K562 (cell line): Measurements from ENCODE around the gene RNF44. TPM values are rescaled to one million over a fixed set of nuclear protein-coding genes. Genes with fewer than 3 reads are reported as not detected.
A peak's percentile ranks its signal among the peaks of the same experiment; 100 is the strongest.

Source experiments
- CCNT2 ChIP-seq: IDR thresholded peaks from 2 replicates; pipeline ENCODE4 v1.6.1; 2011; ENCODE audit warnings: borderline replicate concordance, low read depth, mild to moderate bottlenecking, moderate library complexity, mixed read lengths, low read length; ENCODE audit not compliant: insufficient read length; ENCODE audit errors: extremely low read depth
- FOXA3 ChIP-seq, 2 experiments: fragments of 450-650 bp in 1 of 2; sonication (generic) in 1 of 2; formaldehyde crosslinking; IDR thresholded peaks in 1 of 2; conservative IDR thresholded peaks in 1 of 2; 2 replicates each; pipeline versions ENCODE4 v1.4.0 to v1.8.0; 2020 to 2022; ENCODE audit warnings: mild to moderate bottlenecking in 2 of 2, missing genetic modification reagents in 1 of 2
- MXI1 ChIP-seq: IDR thresholded peaks from 2 replicates; pipeline ENCODE4 v1.6.1; 2011; ENCODE audit warnings: low read depth, mild to moderate bottlenecking, improper control_type of control experiment, low read length
- NEUROD1 ChIP-seq: fragments of 150-350 bp; IDR thresholded peaks from 2 replicates; pipeline ENCODE4 v1.6.1; 2014; ENCODE audit warnings: borderline replicate concordance, low read length, low read depth; ENCODE audit not compliant: partially characterized antibody
- NR2C2 ChIP-seq, 2 experiments: fragments of 200-800 bp in 1 of 2; sonication (Bioruptor generic) in 1 of 2; sonication (generic) in 1 of 2; formaldehyde crosslinking in 1 of 2; IDR thresholded peaks; 2 replicates each; pipeline versions ENCODE4 v1.6.1 to v1.8.0; 2016 to 2022; ENCODE audit warnings: mild to moderate bottlenecking in 1 of 2, missing compliant biosample characterization in 1 of 2, missing genetic modification characterization in 1 of 2, missing genetic modification reagents in 1 of 2
- SLC30A9 ChIP-seq: fragments of 250-450 bp; sonication (Bioruptor Pico); IDR thresholded peaks from 2 replicates; pipeline ENCODE4 v1.8.0; 2022; ENCODE audit warnings: mild to moderate bottlenecking, moderate library complexity
- SMAD4 ChIP-seq: fragments of 250-450 bp; sonication (Bioruptor Pico); conservative IDR thresholded peaks from 2 replicates; pipeline ENCODE4 v1.8.0; 2021; ENCODE audit warnings: inconsistent platforms, mild to moderate bottlenecking, moderate library complexity
- ZBTB7A ChIP-seq: IDR thresholded peaks from 2 replicates; pipeline ENCODE4 v1.6.1; 2011; ENCODE audit warnings: low read depth, mild to moderate bottlenecking, low read length, moderate library complexity, borderline replicate concordance; ENCODE audit not compliant: control insufficient read depth
- ZNF830 ChIP-seq: fragments of 250-450 bp; sonication (Bioruptor Pico); IDR thresholded peaks from 2 replicates; pipeline ENCODE4 v1.5.0; 2021; ENCODE audit warnings: mild to moderate bottlenecking
- polyA plus RNA-seq, 8 experiments: library from polyadenylated mRNA; depleted of rRNA in 4 of 8; stranded (reverse) in 5 of 8; unstranded in 3 of 8; fragments of >200 nt; fragmentation: Nextera tagmentation in 2 of 8; fragmentation: Illumina TruSeq in 1 of 8; extraction: Ambion mirVana in 2 of 8; extraction: Trizol in 1 of 8; gene quantifications; 2 replicates each; pipeline versions ENCODE4 v1.2.1 to v1.2.3, GENCODE V29; 2011 to 2014; ENCODE audit warnings: inconsistent platforms in 1 of 8, missing spikeins in 1 of 8
- total RNA-seq, 7 experiments: library from RNA; depleted of rRNA in 6 of 7; stranded (reverse); fragments of >200 nt in 6 of 7; fragmentation: Illumina TruSeq in 2 of 7; extraction: Trizol in 2 of 7; gene quantifications; 2 replicates each; pipeline versions ENCODE4 v1.2.1 to v1.2.3, GENCODE V29; 2011 to 2021; ENCODE audit warnings: low replicate concordance in 1 of 7
- TF ChIP-seq, protein P1 (sequence below), 2 experiments: fragments of 450-650 bp in 1 of 2; IDR thresholded peaks; 2 replicates each; pipeline ENCODE4 v1.6.1; 2011 to 2017; ENCODE audit warnings: low read depth in 2 of 2, antibody characterized with exemption in 1 of 2, borderline replicate concordance in 1 of 2, low read length in 1 of 2, mild to moderate bottlenecking in 1 of 2, mixed read lengths in 1 of 2; ENCODE audit not compliant: control insufficient read depth in 1 of 2
- TF ChIP-seq, protein P2 (sequence below): fragments of 450-650 bp; IDR thresholded peaks from 2 replicates; pipeline ENCODE4 v1.7.1; 2018; ENCODE audit warnings: mild to moderate bottlenecking, low read depth; ENCODE audit not compliant: partially characterized antibody
- TF ChIP-seq, protein P3 (sequence below): fragments of 450-650 bp; formaldehyde crosslinking; IDR thresholded peaks from 2 replicates; pipeline ENCODE4 v1.4.0; 2020; ENCODE audit warnings: mild to moderate bottlenecking, mixed read lengths

RNF44 gene
- total and polyA plus RNA-seq, 9 of the 15 experiments (the other 6 are each of a cell fraction or from before 2014, with no cell fraction given): 1.6 to 82.6 (median 7.4) TPM

DNA sequence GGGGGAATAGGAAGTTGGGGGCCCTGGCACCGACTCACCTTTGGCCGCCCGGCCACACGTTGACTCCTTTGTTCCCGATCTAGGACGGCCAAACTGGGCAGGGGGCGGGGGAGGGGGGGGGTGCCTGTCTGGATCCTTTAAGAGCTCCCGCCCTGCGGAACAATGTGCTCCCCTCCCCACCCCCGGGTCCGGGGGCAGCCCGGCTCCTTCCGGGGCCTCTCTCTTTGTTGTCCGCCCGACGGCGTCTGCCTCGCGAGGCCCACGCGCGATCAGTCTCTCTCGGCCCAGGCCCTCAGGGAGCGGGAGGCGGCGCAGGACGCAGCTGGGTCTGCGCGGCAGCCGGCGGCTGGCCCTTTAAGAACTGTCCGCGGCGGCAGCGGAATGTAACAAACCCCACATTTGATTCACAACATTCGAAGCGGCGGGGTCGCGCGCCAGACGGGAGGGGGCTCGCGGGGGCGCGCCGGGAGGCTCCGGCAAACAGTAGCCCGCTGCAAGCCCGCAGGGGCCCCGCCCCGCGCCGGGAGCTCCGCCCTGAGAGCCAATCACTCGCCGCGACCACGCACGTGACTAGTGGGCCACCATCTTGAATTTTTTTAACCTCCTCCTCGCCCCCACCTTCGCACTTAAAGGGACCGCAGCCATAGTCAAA lies at the start of gene RNF44 (continued):
- TF ChIP-seq, protein P1, sequence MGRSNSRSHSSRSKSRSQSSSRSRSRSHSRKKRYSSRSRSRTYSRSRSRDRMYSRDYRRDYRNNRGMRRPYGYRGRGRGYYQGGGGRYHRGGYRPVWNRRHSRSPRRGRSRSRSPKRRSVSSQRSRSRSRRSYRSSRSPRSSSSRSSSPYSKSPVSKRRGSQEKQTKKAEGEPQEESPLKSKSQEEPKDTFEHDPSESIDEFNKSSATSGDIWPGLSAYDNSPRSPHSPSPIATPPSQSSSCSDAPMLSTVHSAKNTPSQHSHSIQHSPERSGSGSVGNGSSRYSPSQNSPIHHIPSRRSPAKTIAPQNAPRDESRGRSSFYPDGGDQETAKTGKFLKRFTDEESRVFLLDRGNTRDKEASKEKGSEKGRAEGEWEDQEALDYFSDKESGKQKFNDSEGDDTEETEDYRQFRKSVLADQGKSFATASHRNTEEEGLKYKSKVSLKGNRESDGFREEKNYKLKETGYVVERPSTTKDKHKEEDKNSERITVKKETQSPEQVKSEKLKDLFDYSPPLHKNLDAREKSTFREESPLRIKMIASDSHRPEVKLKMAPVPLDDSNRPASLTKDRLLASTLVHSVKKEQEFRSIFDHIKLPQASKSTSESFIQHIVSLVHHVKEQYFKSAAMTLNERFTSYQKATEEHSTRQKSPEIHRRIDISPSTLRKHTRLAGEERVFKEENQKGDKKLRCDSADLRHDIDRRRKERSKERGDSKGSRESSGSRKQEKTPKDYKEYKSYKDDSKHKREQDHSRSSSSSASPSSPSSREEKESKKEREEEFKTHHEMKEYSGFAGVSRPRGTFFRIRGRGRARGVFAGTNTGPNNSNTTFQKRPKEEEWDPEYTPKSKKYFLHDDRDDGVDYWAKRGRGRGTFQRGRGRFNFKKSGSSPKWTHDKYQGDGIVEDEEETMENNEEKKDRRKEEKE (IDR thresholded peaks at IDR 0.05; ENCODE audit: borderline replicate concordance in 1 of 2, control insufficient read depth in 1 of 2, low read depth in 2 of 2, low read length in 1 of 2): peak in 1 of 2 experiments; percentile 80; a peak in 2 of 4 replicates
- TF ChIP-seq FOXA3 (CRISPR knock-in tag; conservative IDR thresholded peaks at IDR 0.05 in 1 of 2, IDR thresholded peaks at IDR 0.05 in 1 of 2): peak in 1 of 2 experiments; percentile 32; a peak in 1 of 4 replicates
- no peak for TF ChIP-seq NR2C2 (CRISPR knock-in tag; IDR thresholded peaks at IDR 0.05)
- peak; percentile 55 for TF ChIP-seq NR2C2 (tag; IDR thresholded peaks at IDR 0.05)
- TF ChIP-seq ZNF830 (CRISPR knock-in tag): no peak
- TF ChIP-seq ZBTB7A: peak; percentile 78; the same call in 1 of the 2 replicates
- TF ChIP-seq MXI1: 0 out of 2 replicates have a peak, but pooled peaks have one; percentile 28
- no peak for TF ChIP-seq SLC30A9 (CRISPR knock-in tag)
- peak; percentile 70 for TF ChIP-seq CCNT2
- TF ChIP-seq, protein P2, sequence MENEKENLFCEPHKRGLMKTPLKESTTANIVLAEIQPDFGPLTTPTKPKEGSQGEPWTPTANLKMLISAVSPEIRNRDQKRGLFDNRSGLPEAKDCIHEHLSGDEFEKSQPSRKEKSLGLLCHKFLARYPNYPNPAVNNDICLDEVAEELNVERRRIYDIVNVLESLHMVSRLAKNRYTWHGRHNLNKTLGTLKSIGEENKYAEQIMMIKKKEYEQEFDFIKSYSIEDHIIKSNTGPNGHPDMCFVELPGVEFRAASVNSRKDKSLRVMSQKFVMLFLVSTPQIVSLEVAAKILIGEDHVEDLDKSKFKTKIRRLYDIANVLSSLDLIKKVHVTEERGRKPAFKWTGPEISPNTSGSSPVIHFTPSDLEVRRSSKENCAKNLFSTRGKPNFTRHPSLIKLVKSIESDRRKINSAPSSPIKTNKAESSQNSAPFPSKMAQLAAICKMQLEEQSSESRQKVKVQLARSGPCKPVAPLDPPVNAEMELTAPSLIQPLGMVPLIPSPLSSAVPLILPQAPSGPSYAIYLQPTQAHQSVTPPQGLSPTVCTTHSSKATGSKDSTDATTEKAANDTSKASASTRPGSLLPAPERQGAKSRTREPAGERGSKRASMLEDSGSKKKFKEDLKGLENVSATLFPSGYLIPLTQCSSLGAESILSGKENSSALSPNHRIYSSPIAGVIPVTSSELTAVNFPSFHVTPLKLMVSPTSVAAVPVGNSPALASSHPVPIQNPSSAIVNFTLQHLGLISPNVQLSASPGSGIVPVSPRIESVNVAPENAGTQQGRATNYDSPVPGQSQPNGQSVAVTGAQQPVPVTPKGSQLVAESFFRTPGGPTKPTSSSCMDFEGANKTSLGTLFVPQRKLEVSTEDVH: peak; percentile 49
- TF ChIP-seq NEUROD1: peak; percentile 69
- peak; percentile 13 for TF ChIP-seq SMAD4 (CRISPR knock-in tag)
- TF ChIP-seq, protein P3, sequence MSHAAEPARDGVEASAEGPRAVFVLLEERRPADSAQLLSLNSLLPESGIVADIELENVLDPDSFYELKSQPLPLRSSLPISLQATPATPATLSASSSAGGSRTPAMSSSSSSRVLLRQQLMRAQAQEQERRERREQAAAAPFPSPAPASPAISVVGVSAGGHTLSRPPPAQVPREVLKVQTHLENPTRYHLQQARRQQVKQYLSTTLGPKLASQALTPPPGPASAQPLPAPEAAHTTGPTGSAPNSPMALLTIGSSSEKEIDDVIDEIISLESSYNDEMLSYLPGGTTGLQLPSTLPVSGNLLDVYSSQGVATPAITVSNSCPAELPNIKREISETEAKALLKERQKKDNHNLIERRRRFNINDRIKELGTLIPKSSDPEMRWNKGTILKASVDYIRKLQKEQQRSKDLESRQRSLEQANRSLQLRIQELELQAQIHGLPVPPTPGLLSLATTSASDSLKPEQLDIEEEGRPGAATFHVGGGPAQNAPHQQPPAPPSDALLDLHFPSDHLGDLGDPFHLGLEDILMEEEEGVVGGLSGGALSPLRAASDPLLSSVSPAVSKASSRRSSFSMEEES (CRISPR knock-in tag): peak; percentile 97
